ENCODE results near the gene VSTM2L. TPM values are rescaled to one million over a fixed set of nuclear protein-coding genes. Genes with fewer than 3 reads are reported as not detected.

The VSTM2L gene
- total and polyA plus RNA-seq, 12 donors = 1.8 to 17.2 (median 8.9) TPM

DNA sequence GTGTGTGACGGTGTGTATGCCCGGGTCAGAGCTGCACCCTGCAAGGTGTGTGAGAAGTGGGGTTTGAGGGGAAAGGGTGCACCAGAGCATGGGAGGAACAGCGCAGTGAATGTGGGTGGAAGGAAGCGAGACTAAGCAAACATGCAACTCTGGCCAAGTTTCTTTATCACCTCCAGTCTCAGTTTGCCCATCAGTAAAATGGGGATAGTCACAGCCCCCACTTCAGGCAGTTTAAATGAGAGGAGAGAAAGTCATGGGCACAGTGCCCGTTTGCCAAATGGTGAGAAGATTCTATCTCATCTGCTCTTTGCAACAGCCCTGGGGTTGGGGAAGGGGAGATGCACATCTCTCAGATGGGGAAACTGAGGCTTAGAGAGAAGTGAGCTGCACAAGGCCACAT lies 12.8 kb upstream of the VSTM2L start:
- intact Hi-C loops (cut with DNase I) = loop anchor here in 1 of 10 donors (10.0 kb wide), 2 partner anchors 55 to 325 kb away; no protein-coding TSS in a partner anchor
- Histone ChIP-seq H3K27ac (no peak overlapping the region), H3K4me3 (no peak overlapping the region), H3K36me3 (no peaks in the 10 kb centered on the region), H3K9me3 (no peaks in the 10 kb centered on the region), H3K27me3 (peaks cover 0 to 23% (median 5%) of the 10 kb centered on the region in 7 donors), H3K4me1 (peaks cover 2 to 18% (median 16%) of the 10 kb centered on the region in 9 donors)
- TF ChIP-seq, protein P1, sequence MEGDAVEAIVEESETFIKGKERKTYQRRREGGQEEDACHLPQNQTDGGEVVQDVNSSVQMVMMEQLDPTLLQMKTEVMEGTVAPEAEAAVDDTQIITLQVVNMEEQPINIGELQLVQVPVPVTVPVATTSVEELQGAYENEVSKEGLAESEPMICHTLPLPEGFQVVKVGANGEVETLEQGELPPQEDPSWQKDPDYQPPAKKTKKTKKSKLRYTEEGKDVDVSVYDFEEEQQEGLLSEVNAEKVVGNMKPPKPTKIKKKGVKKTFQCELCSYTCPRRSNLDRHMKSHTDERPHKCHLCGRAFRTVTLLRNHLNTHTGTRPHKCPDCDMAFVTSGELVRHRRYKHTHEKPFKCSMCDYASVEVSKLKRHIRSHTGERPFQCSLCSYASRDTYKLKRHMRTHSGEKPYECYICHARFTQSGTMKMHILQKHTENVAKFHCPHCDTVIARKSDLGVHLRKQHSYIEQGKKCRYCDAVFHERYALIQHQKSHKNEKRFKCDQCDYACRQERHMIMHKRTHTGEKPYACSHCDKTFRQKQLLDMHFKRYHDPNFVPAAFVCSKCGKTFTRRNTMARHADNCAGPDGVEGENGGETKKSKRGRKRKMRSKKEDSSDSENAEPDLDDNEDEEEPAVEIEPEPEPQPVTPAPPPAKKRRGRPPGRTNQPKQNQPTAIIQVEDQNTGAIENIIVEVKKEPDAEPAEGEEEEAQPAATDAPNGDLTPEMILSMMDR (IDR thresholded peaks at IDR 0.05) = no peak
- ATAC-seq (no peak), DNase-seq (no peak)
- 91 to 96% methylated on average over 5 of the region's 5 CpGs for WGBS, 2 donors

DNA sequence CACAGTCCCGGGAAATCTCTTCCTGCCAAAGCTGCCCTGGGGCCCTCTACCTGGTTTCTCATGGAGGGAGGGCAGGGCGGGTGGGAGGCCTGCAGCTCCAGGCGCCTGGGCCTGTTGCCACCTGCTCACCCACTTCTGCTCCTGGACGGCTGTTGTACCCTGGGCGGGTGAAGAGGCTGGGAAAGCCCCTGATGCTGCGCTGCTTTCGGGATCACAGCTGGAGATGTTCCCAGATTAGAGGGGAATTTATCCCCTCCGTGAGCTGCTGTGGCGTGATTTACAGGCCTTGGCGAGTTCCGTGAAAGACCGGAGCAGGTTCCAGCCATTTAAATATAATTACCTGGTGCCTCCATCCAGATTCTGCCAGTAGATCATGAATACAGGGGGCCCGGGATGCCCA lies 12.3 kb upstream of the VSTM2L start:
- ATAC-seq (no peak), DNase-seq (no peak)
- TF ChIP-seq, protein P1 (IDR thresholded peaks at IDR 0.05) = no peak
- Histone ChIP-seq H3K36me3 (no peaks in the 10 kb centered on the region), H3K27me3 (peaks cover 0 to 18% (median 0%) of the 10 kb centered on the region in 7 donors), H3K9me3 (no peaks in the 10 kb centered on the region), H3K27ac (no peak overlapping the region), H3K4me1 (peaks cover 2 to 18% (median 16%) of the 10 kb centered on the region in 9 donors), H3K4me3 (no peak overlapping the region)
- intact Hi-C loops (cut with DNase I) = loop anchor here in 1 of 10 donors (10.0 kb wide), 2 partner anchors 56 to 326 kb away; no protein-coding TSS in a partner anchor
- 85 to 86% methylated on average over 13 of the region's 13 CpGs for WGBS, 2 donors

DNA sequence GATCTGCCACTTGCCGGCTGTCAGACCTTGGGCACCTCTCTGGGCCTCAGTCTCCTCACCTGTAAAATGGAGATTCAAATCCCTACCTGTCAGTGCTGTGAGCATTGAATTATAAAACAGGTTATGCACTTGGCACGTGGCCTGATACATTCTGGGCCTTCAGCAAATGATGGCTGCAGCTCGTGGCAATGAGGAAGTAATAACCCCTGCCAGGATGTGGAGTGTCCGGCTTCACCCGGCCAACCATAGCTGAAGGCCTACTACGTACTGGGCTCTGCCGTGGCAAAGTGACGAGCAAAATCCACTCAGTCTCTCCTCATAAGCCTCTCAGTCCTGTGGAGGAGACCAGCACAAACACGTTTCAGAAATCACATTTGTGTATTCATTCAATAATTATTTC lies 10.9 kb upstream of the VSTM2L start:
- H3K4me3 ChIP-seq = no peak overlapping the region
- intact Hi-C loops (cut with DNase I) = loop anchor here in 1 of 10 donors (10.0 kb wide), 2 partner anchors 57 to 327 kb away; no protein-coding TSS in a partner anchor
- TF ChIP-seq, protein P1 (IDR thresholded peaks at IDR 0.05) = no peak
- no peak overlapping the region for H3K27ac ChIP-seq
- H3K27me3 ChIP-seq = peaks cover 0 to 11% (median 0%) of the 10 kb centered on the region in 7 donors
- peaks cover 0 to 15% (median 6%) of the 10 kb centered on the region in 9 donors for H3K4me1 ChIP-seq
- no peaks in the 10 kb centered on the region for H3K9me3 ChIP-seq
- no peaks in the 10 kb centered on the region for H3K36me3 ChIP-seq
- DNase-seq (no peak), ATAC-seq (no peak)
- 58 to 67% methylated on average over 9 of the region's 9 CpGs for WGBS, 2 donors

DNA sequence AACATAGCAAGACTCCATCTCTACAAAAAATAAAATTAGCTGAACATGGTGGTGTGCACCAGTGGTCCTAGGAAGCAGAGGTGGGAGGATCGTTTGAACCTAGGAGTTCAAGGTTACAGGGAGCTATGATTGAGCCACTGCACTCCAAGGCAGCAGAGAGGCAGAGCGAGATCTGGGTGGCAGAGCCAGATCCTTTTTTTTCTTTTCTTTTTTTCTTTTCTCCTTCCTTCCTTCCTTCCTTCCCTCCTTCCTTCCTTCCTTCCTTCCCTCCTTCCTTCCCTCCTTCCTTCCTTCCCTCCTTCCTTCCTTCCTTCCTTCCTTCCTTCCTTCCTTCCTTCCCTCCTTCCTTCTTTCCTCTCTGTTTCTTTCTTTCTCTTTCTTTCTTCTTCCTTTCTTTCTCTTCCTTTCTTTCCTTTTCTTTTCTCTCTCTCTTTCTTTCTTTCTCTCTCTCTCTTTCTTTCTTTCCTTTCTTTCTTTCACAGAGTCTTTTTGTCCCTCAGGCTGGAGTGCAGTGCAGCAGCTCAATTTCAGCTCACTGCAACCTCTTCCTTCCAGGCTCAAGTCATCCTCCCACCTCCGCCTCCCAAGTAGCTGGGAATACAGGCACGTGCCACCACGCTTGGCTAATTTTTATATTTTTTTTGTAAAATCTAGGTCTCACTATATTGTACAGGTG lies 9.2 kb upstream of the VSTM2L start:
- intact Hi-C loops (cut with DNase I) = loop anchor here in 1 of 10 donors (10.0 kb wide), 2 partner anchors 59 to 329 kb away; no protein-coding TSS in a partner anchor
- no peaks in the 10 kb centered on the region for H3K9me3 ChIP-seq
- TF ChIP-seq, protein P1 (IDR thresholded peaks at IDR 0.05) = no peak
- H3K27me3 ChIP-seq = peaks cover 0 to 4% (median 0%) of the 10 kb centered on the region in 7 donors
- no peaks in the 10 kb centered on the region for H3K36me3 ChIP-seq
- DNase-seq (no peak), ATAC-seq (no peak)
- 84 to 87% methylated on average over 5 of the region's 5 CpGs for WGBS, 2 donors
- H3K4me3 ChIP-seq = no peak overlapping the region
- peaks cover 0 to 18% (median 12%) of the 10 kb centered on the region in 9 donors for H3K4me1 ChIP-seq
- no peak overlapping the region for H3K27ac ChIP-seq
